Vagina (tissue), 2 donors: ENCODE results near the gene NRG3. TPM values are rescaled to one million over a fixed set of nuclear protein-coding genes. Genes with fewer than 3 reads are reported as not detected.

ENCODE experiments used
- DNase-seq, 2 donors: peaks; one replicate each; pipeline ENCODE4 v3.0.0-alpha.2; 2017; ENCODE audit errors: extremely low spot score in 2 of 2
- H3K27ac ChIP-seq: fragments of 200-600 bp; sonication (generic); one replicate; pipeline ENCODE4 v1.5.1; 2019
- H3K27me3 ChIP-seq: fragments of 200-600 bp; sonication (generic); one replicate; pipeline ENCODE4 v1.5.1; 2019
- H3K36me3 ChIP-seq, 2 donors: fragments of 200-600 bp; sonication (generic); one replicate each; pipeline ENCODE4 v1.5.1; 2017 to 2019
- H3K4me1 ChIP-seq: fragments of 200-600 bp; sonication (generic); one replicate; pipeline ENCODE4 v1.5.1; 2019
- H3K4me3 ChIP-seq, 2 donors: fragments of 200-600 bp; sonication (generic); 1 replicate in 1 of 2; 2 replicates in 1 of 2; pipeline ENCODE4 v1.5.1; 2016 to 2019
- H3K9me3 ChIP-seq: fragments of 200-600 bp; sonication (generic); one replicate; pipeline ENCODE4 v1.5.1; 2019
- POLR2A ChIP-seq, 2 donors: fragments of 450-650 bp; IDR thresholded peaks; one replicate each; pipeline ENCODE4 v1.6.1; 2017; ENCODE audit warnings: antibody characterized with exemption in 2 of 2, mild to moderate bottlenecking in 2 of 2, moderate library complexity in 2 of 2
- POLR2AphosphoS5 ChIP-seq, 2 donors: sonication (generic); formaldehyde crosslinking; IDR thresholded peaks; one replicate each; pipeline ENCODE4 v1.9.0; 2017; ENCODE audit warnings: antibody characterized with exemption in 2 of 2, mild to moderate bottlenecking in 2 of 2, low read depth in 1 of 2; ENCODE audit not compliant: insufficient read depth in 1 of 2
- intact Hi-C: fragments of 100-400 bp; cut with DNase I; formaldehyde crosslinking; loops from one replicate; pipeline ENCODE4 v1.15.1; 2023
- total RNA-seq: library from RNA; depleted of rRNA; stranded (reverse); fragments of >200 nt; gene quantifications from one replicate; pipeline ENCODE4 v1.2.3, GENCODE V29; 2016
- TF ChIP-seq, protein P1 (sequence below), 3 experiments: fragments of 450-650 bp in 2 of 3; fragments of 200-600 bp in 1 of 3; sonication (generic) in 1 of 3; IDR thresholded peaks; one replicate each; pipeline ENCODE4 v1.5.1; 2017 to 2019; ENCODE audit warnings: antibody characterized with exemption in 3 of 3, mild to moderate bottlenecking in 2 of 3, moderate library complexity in 2 of 3

NRG3 gene
- total RNA-seq, 1 donor from 2014 or later = not detected

GRCh38 chr10:81894616-81895015, 19.6 kb downstream of the NRG3 start:
- no peak for TF ChIP-seq POLR2A (IDR thresholded peaks at IDR 0.05)
- no peak for TF ChIP-seq POLR2AphosphoS5 (IDR thresholded peaks at IDR 0.05; ENCODE audit: insufficient read depth in 1 of 2, low read depth in 1 of 2)
- TF ChIP-seq, protein P1, sequence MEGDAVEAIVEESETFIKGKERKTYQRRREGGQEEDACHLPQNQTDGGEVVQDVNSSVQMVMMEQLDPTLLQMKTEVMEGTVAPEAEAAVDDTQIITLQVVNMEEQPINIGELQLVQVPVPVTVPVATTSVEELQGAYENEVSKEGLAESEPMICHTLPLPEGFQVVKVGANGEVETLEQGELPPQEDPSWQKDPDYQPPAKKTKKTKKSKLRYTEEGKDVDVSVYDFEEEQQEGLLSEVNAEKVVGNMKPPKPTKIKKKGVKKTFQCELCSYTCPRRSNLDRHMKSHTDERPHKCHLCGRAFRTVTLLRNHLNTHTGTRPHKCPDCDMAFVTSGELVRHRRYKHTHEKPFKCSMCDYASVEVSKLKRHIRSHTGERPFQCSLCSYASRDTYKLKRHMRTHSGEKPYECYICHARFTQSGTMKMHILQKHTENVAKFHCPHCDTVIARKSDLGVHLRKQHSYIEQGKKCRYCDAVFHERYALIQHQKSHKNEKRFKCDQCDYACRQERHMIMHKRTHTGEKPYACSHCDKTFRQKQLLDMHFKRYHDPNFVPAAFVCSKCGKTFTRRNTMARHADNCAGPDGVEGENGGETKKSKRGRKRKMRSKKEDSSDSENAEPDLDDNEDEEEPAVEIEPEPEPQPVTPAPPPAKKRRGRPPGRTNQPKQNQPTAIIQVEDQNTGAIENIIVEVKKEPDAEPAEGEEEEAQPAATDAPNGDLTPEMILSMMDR (IDR thresholded peaks at IDR 0.05) = no peak
- no peaks in the 10 kb centered on the region for H3K4me1 ChIP-seq
- H3K27ac ChIP-seq = no peak overlapping the region
- H3K9me3 ChIP-seq = no peaks in the 10 kb centered on the region
- no peak overlapping the region for H3K4me3 ChIP-seq
- H3K27me3 ChIP-seq = no peaks in the 10 kb centered on the region
- no peaks in the 10 kb centered on the region for H3K36me3 ChIP-seq
- intact Hi-C loops = no loop called here
- no peak for DNase-seq

DNA sequence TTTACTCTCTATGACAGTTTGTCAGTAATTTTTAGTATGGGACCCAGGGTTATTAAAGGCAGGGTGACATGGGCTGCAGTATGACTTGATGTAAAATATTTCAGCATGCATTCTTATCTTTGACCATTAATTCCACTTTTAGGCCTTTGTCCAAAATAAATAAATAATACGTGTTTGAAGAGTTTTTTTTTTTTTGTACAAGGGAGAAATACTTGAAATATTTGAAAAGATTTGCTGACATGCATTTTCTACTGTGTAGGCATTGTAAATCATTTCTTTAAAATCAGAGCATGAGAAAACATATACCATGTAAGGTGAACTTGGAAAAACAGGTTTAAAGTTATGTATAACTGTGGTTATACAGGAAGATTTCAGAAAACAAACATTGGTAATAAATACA, 23.5 kb downstream of the NRG3 start:
- no peak for DNase-seq
- Histone ChIP-seq H3K36me3 (no peaks in the 10 kb centered on the region), H3K9me3 (no peaks in the 10 kb centered on the region), H3K27ac (no peak overlapping the region), H3K4me1 (no peaks in the 10 kb centered on the region), H3K4me3 (no peak overlapping the region), H3K27me3 (no peaks in the 10 kb centered on the region)
- TF ChIP-seq, protein P1 (IDR thresholded peaks at IDR 0.05) = no peak
- TF ChIP-seq POLR2A (IDR thresholded peaks at IDR 0.05) = no peak
- TF ChIP-seq POLR2AphosphoS5 (IDR thresholded peaks at IDR 0.05; ENCODE audit: insufficient read depth in 1 of 2, low read depth in 1 of 2) = no peak
- intact Hi-C loops = no loop called here

DNA sequence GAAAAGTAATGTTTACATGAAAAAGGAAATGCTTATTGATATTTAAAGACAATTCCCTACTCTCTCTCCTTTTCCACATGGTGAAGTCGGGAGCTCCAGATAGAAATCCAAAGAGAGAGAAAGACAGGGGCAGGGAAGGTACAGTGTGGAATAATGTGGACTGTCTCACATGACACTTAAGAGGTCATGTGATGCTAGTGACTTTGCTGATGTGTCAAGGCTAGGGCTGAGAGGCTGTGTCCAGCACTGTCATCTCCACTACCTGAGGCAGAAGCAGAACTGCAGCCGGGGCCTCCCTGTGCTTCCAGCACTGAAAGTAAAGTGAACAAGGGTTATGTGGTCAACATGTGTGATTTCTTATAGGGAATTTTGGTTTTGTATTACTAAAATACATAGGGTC, 26.0 kb downstream of the NRG3 start:
- Histone ChIP-seq H3K27ac (no peak overlapping the region), H3K36me3 (no peaks in the 10 kb centered on the region), H3K4me1 (no peaks in the 10 kb centered on the region), H3K9me3 (no peaks in the 10 kb centered on the region), H3K27me3 (no peaks in the 10 kb centered on the region), H3K4me3 (no peak overlapping the region)
- no peak for TF ChIP-seq POLR2AphosphoS5 (IDR thresholded peaks at IDR 0.05; ENCODE audit: insufficient read depth in 1 of 2, low read depth in 1 of 2)
- TF ChIP-seq POLR2A (IDR thresholded peaks at IDR 0.05) = no peak
- TF ChIP-seq, protein P1 (IDR thresholded peaks at IDR 0.05) = no peak
- intact Hi-C loops = loop anchor here (10.0 kb wide), 1 partner anchor 326 kb away; no protein-coding TSS in a partner anchor
- no peak for DNase-seq

DNA sequence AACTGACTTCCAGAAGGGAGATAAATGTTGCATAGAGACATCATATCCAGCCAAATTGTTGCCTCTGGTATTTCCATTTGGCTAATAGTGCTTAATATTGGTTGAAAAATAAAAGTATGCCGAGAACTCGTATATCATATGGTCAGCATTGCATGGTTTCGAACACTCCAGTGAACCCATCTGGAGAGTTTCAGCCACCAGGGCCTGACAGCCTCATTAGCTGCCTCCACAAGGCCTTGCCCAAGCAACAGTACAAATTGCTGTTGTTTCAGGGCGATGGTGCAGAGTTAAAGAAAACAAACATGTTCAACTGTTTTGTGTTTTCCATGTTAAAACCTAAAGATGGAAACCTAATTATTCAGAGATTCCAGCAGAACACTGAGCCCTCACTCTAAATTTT, 28.5 kb downstream of the NRG3 start:
- Histone ChIP-seq H3K4me3 (no peak overlapping the region), H3K9me3 (no peaks in the 10 kb centered on the region), H3K36me3 (no peaks in the 10 kb centered on the region), H3K4me1 (no peaks in the 10 kb centered on the region), H3K27ac (no peak overlapping the region), H3K27me3 (no peaks in the 10 kb centered on the region)
- TF ChIP-seq POLR2AphosphoS5 (IDR thresholded peaks at IDR 0.05; ENCODE audit: insufficient read depth in 1 of 2, low read depth in 1 of 2) (no peak), POLR2A (IDR thresholded peaks at IDR 0.05) (no peak)
- TF ChIP-seq, protein P1 (IDR thresholded peaks at IDR 0.05) = no peak
- no peak for DNase-seq
- intact Hi-C loops = loop anchor here (10.0 kb wide), 1 partner anchor 329 kb away; no protein-coding TSS in a partner anchor

DNA sequence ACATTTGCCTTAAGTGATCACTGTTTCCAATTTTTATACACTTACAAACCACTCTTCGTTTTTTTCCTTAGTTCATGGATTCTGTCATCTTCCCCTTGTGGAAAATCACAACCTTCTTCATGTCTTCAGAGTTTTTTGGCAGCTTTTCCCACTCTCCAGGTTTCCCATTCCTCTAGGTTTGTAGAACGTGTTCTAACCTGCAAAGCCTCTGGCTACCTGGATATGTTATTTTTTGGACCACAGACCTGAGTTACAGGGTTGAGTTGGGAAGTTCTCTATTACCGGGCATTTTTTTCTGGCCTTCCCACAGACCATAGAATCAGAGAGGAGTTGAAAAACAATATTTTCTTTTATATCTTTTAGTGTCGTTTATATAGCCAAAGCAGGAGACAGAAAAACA, 30.2 kb downstream of the NRG3 start:
- no peaks in the 10 kb centered on the region for H3K27me3 ChIP-seq
- no peaks in the 10 kb centered on the region for H3K36me3 ChIP-seq
- H3K27ac ChIP-seq = no peak overlapping the region
- intact Hi-C loops = loop anchor here (10.0 kb wide), 1 partner anchor 330 kb away; no protein-coding TSS in a partner anchor
- TF ChIP-seq POLR2AphosphoS5 (IDR thresholded peaks at IDR 0.05; ENCODE audit: insufficient read depth in 1 of 2, low read depth in 1 of 2) (no peak), POLR2A (IDR thresholded peaks at IDR 0.05) (no peak)
- TF ChIP-seq, protein P1 (IDR thresholded peaks at IDR 0.05) = no peak
- H3K9me3 ChIP-seq = no peaks in the 10 kb centered on the region
- no peak overlapping the region for H3K4me3 ChIP-seq
- no peak for DNase-seq
- no peaks in the 10 kb centered on the region for H3K4me1 ChIP-seq
